ENCODE results near the gene STOX2. TPM values are rescaled to one million over a fixed set of nuclear protein-coding genes. Genes with fewer than 3 reads are reported as not detected.

STOX2 gene
- total and polyA plus RNA-seq, 2 of the 8 experiments (the other 6 are each of a cell fraction or from before 2014, with no cell fraction given) = 5.5 to 20.0 TPM

DNA sequence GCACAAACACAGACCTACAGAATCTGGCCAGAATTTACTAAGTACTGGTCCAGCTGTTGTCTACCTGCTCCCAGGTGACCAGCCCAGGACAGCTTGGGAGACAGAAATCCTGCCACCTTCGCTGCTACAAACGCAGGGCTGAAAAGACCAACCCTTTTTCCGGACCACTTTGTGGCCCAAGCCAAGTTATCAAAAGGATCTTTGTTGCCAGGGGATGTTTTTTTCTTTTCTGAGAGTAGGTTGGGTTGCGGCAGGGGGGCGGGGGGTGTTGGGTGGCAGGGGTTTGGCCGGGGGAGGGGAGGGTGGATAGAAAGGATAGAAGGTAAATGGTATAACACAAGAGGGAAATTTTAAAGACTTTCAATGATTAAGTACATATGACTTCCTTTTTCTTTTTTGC, 63.4 kb downstream of the STOX2 start (continued):
- no peak for TF ChIP-seq SP1 (IDR thresholded peaks at IDR 0.05; ENCODE audit: low read depth, low read length)
- TF ChIP-seq SIX5 (IDR thresholded peaks at IDR 0.05; ENCODE audit: low read depth, low read length) = no peak
- TF ChIP-seq BRCA1 (IDR thresholded peaks at IDR 0.05; ENCODE audit: low read depth, low read length) = no peak
- TF ChIP-seq TAF7 (optimal IDR thresholded peaks at IDR 0.05; ENCODE audit: borderline replicate concordance, low read depth, low read length) = no peak
- no peak for TF ChIP-seq CREB1 (IDR thresholded peaks at IDR 0.05)
- no peak for TF ChIP-seq TAF1 (IDR thresholded peaks at IDR 0.05; ENCODE audit: low read depth, low read length)
- TF ChIP-seq CBX8 (IDR thresholded peaks at IDR 0.05; ENCODE audit: borderline replicate concordance, low read depth, low read length) = no peak
- TF ChIP-seq POLR2AphosphoS5 (IDR thresholded peaks at IDR 0.05; ENCODE audit: low read depth, low read length) = no peak
- TF ChIP-seq BACH1 (IDR thresholded peaks at IDR 0.05; ENCODE audit: low read length) = no peak
- no peak for TF ChIP-seq EZH2 (IDR thresholded peaks at IDR 0.05; ENCODE audit: low read depth, low read length, severe bottlenecking)
- TF ChIP-seq JUND (IDR thresholded peaks at IDR 0.05; ENCODE audit: low read length) = no peak
- no peak for TF ChIP-seq KDM4A (IDR thresholded peaks at IDR 0.05; ENCODE audit: low read depth, low read length, severe bottlenecking)
